GM23338 (cell line): ENCODE data around the gene WWOX. TPM values are rescaled to one million over a fixed set of nuclear protein-coding genes. Genes with fewer than 3 reads are reported as not detected.

ENCODE experiments used
- ATAC-seq: fragments of 200-7000 bp; cut with Tn5 transposase; 3 replicates; pipeline ENCODE4 v1.9.1; 2020
- DNase-seq: peaks from one replicate; pipeline ENCODE4 v3.0.0-alpha.2; 2015; ENCODE audit warnings: low spot score
- H2AFZ ChIP-seq: fragments of 200-600 bp; sonication (generic); 2 replicates; pipeline ENCODE4 v1.8.0; 2016; ENCODE audit warnings: antibody characterized with exemption, mild to moderate bottlenecking, moderate library complexity
- H3F3A ChIP-seq: fragments of 200-600 bp; sonication (generic); replicated peaks from 2 replicates; pipeline ENCODE4 v1.8.0; 2017; ENCODE audit warnings: antibody characterized with exemption, mixed run types, low read depth
- H3K27ac ChIP-seq: fragments of 200-600 bp; sonication (generic); 2 replicates; pipeline ENCODE4 v1.6.1; 2016; ENCODE audit warnings: low read depth
- H3K27me3 ChIP-seq: fragments of 200-600 bp; sonication (generic); 2 replicates; pipeline ENCODE4 v1.8.0; 2016; ENCODE audit warnings: mild to moderate bottlenecking, mixed run types, moderate library complexity; ENCODE audit not compliant: insufficient read depth
- H3K36me3 ChIP-seq: fragments of 200-600 bp; sonication (generic); 2 replicates; pipeline ENCODE4 v1.8.0; 2016; ENCODE audit warnings: mild to moderate bottlenecking; ENCODE audit not compliant: insufficient read depth
- H3K4me1 ChIP-seq: fragments of 200-600 bp; sonication (generic); 2 replicates; pipeline ENCODE4 v1.8.0; 2016; ENCODE audit warnings: mild to moderate bottlenecking, moderate library complexity; ENCODE audit not compliant: insufficient read depth
- H3K4me2 ChIP-seq: fragments of 200-600 bp; sonication (generic); 2 replicates; pipeline ENCODE4 v1.7.1; 2017; ENCODE audit warnings: mixed run types
- H3K4me3 ChIP-seq: fragments of 200-600 bp; sonication (generic); 2 replicates; pipeline ENCODE4 v1.6.1; 2016; ENCODE audit warnings: mixed run types
- H3K79me2 ChIP-seq: fragments of 200-600 bp; sonication (generic); replicated peaks from 2 replicates; pipeline ENCODE4 v1.8.0; 2017; ENCODE audit warnings: mild to moderate bottlenecking; ENCODE audit not compliant: insufficient read depth
- H3K9me2 ChIP-seq: fragments of 200-600 bp; sonication (generic); 2 replicates; pipeline ENCODE4 v1.8.0; 2017; ENCODE audit not compliant: insufficient read depth
- H4K20me1 ChIP-seq: fragments of 200-600 bp; sonication (generic); replicated peaks from 2 replicates; pipeline ENCODE4 v1.8.0; 2017; ENCODE audit warnings: mild to moderate bottlenecking; ENCODE audit not compliant: insufficient read depth
- H3K27ac Mint-ChIP-seq: 2 replicates; pipeline ENCODE4 v1.8.0; 2020; ENCODE audit warnings: inconsistent platforms, mild to moderate bottlenecking, moderate library complexity, mixed read lengths
- H3K27me3 Mint-ChIP-seq: 3 replicates; pipeline ENCODE4 v1.8.0; 2022; ENCODE audit warnings: low read depth, mild to moderate bottlenecking, moderate library complexity, mixed read lengths, inconsistent platforms; ENCODE audit not compliant: insufficient read depth, poor library complexity
- H3K36me3 Mint-ChIP-seq: 3 replicates; pipeline ENCODE4 v1.8.0; 2021; ENCODE audit warnings: low read depth, mild to moderate bottlenecking, inconsistent platforms, moderate library complexity, mixed read lengths
- H3K4me1 Mint-ChIP-seq: 3 replicates; pipeline ENCODE4 v1.8.0; 2020; ENCODE audit warnings: mild to moderate bottlenecking, inconsistent platforms, mixed read lengths
- H3K4me3 Mint-ChIP-seq: 3 replicates; pipeline ENCODE4 v1.8.0; 2021; ENCODE audit warnings: moderate library complexity, mild to moderate bottlenecking, inconsistent platforms, mixed read lengths
- H3K9me3 Mint-ChIP-seq: 3 replicates; pipeline ENCODE4 v1.8.0; 2020; ENCODE audit warnings: moderate library complexity, mild to moderate bottlenecking, inconsistent platforms, mixed read lengths
- CTCF ChIP-seq, 2 experiments: fragments of 200-600 bp in 1 of 2; sonication (generic) in 1 of 2; conservative IDR thresholded peaks; 2 replicates each; pipeline versions ENCODE4 v1.5.1 to v1.6.1; 2016 to 2017; ENCODE audit warnings: antibody characterized with exemption in 2 of 2, low read depth in 2 of 2, mild to moderate bottlenecking in 2 of 2, moderate library complexity in 1 of 2
- EZH2 ChIP-seq: fragments of 200-600 bp; sonication (generic); IDR thresholded peaks from one replicate; pipeline ENCODE4 v1.8.0; 2017; ENCODE audit warnings: antibody characterized with exemption, mild to moderate bottlenecking, low read depth; ENCODE audit not compliant: unreplicated experiment
- EZH2phosphoT487 ChIP-seq: fragments of 200-600 bp; sonication (generic); IDR thresholded peaks from one replicate; pipeline ENCODE4 v1.8.1; 2018; ENCODE audit warnings: antibody characterized with exemption; ENCODE audit not compliant: unreplicated experiment
- JUNB ChIP-seq: IDR thresholded peaks from one replicate; pipeline ENCODE4 v1.6.1; 2016; ENCODE audit warnings: antibody characterized with exemption; ENCODE audit not compliant: unreplicated experiment
- NANOG ChIP-seq: IDR thresholded peaks from 2 replicates; pipeline ENCODE4 v1.6.1; 2016; ENCODE audit warnings: antibody characterized with exemption, borderline replicate concordance
- POLR2AphosphoS5 ChIP-seq: IDR thresholded peaks from 2 replicates; pipeline ENCODE4 v1.6.1; 2016; ENCODE audit warnings: antibody characterized with exemption, low read depth
- STAT1 ChIP-seq: IDR thresholded peaks from one replicate; pipeline ENCODE4 v1.6.1; 2016; ENCODE audit warnings: antibody characterized with exemption; ENCODE audit not compliant: unreplicated experiment
- ZNF114 ChIP-seq: fragments of 250-450 bp; sonication (Bioruptor Pico); IDR thresholded peaks from 2 replicates; pipeline ENCODE4 v1.5.0; 2020; ENCODE audit warnings: mild to moderate bottlenecking, moderate library complexity
- ZNF462 ChIP-seq: fragments of 250-450 bp; sonication (Bioruptor Pico); IDR thresholded peaks from 2 replicates; pipeline ENCODE4 v1.5.0; 2020; ENCODE audit warnings: mild to moderate bottlenecking, moderate library complexity
- polyA plus RNA-seq: library from polyadenylated mRNA; unstranded; fragments of >200 nt; fragmentation: Nextera tagmentation; extraction: Ambion mirVana; gene quantifications from 2 replicates; pipeline ENCODE4 v1.2.1, GENCODE V29; 2016
- total RNA-seq: library from RNA; depleted of rRNA; stranded (reverse); fragments of >200 nt; shearing (Covaris generic); gene quantifications from 2 replicates; pipeline ENCODE4 v1.2.3, GENCODE V29; 2014

WWOX gene
- total and polyA plus RNA-seq, 2 experiments from 2014 or later: 10.0 to 19.3 TPM

DNA sequence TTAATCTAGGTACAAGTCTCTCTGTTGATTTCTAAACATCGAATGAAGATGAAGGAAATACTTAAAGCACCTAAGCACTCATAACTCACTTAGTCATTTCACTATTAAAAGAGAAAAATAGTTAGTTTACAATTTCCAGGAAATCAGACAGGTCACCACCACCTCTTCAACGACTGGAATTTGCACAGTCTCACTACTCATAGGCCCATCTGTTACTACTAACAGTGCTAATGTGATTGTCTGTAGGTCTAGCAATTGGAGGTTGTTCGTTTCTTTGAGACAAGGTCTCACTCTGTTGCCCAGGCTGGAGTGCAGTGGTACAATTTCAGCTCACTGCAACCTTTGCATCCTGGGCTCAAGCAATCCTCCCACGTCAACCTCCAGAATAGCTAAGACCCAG is 1056.5 kb downstream of the WWOX start (continued):
- TF ChIP-seq ZNF462 (CRISPR knock-in tag): no peak
- TF ChIP-seq JUNB: no peak
- no peak for TF ChIP-seq STAT1
- no peak for TF ChIP-seq NANOG

GRCh38 chr16:79156761-79157160 is 1057.3 kb downstream of the WWOX start:
- Histone ChIP-seq H3K27ac (no peak overlapping the region), H3F3A (no peaks in the 10 kb centered on the region), H3K4me2 (no peak overlapping the region), H3K4me1 (no peaks in the 10 kb centered on the region), H3K9me2 (no peaks in the 10 kb centered on the region), H4K20me1 (no peaks in the 10 kb centered on the region), H2AFZ (no peak overlapping the region), H3K79me2 (no peaks in the 10 kb centered on the region), H3K4me3 (no peak overlapping the region), H3K36me3 (no peaks in the 10 kb centered on the region), H3K27me3 (no peaks in the 10 kb centered on the region)
- ATAC-seq (no peak), DNase-seq (no peak)
- no peaks in the 10 kb centered on the region for H3K9me3 Mint-ChIP-seq
- H3K27ac Mint-ChIP-seq: no peak overlapping the region
- H3K27me3 Mint-ChIP-seq: peaks cover 6% of the 10 kb centered on the region
- H3K36me3 Mint-ChIP-seq: no peaks in the 10 kb centered on the region
- H3K4me3 Mint-ChIP-seq: no peak overlapping the region
- H3K4me1 Mint-ChIP-seq: peaks cover 29% of the 10 kb centered on the region
- TF ChIP-seq EZH2: no peak
- no peak for TF ChIP-seq CTCF (conservative IDR thresholded peaks at IDR 0.05; ENCODE audit: low read depth in 2 of 2)
- no peak for TF ChIP-seq JUNB
- TF ChIP-seq POLR2AphosphoS5: no peak
- no peak for TF ChIP-seq STAT1
- no peak for TF ChIP-seq NANOG
- TF ChIP-seq EZH2phosphoT487: no peak
- no peak for TF ChIP-seq ZNF114 (CRISPR knock-in tag)
